NCI-H82 treated with DMSO at 0.1 percent for 48 hours (cell line): ENCODE data around the gene KRTAP3-2.

Source experiments
- DNase-seq: peaks from one replicate; lab custom pipeline; 2025; ENCODE audit not compliant: unreplicated experiment; lab: John Stamatoyannopoulos, UW

KRTAP3-2 gene

DNA sequence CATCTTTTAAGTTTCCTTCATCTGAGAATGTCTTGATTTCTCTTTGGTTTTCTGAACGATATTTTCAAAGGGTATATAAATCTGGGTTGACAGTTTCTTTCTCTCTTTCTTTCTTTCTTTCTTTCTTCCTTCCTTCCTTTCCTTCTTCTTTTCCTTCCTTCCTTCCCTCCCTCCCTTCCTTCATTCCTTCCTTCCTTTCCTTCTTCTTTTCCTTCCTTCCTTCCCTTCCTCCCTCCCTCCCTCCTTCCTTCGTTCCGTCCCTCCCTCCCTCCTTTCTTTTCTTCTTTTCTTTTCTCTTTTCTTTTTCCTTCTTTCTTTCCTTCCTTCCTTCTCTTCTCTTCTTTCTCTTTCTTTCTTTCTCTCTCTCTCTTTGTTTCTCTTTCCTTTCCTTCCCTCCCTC is 25.3 kb downstream of the KRTAP3-2 start:
- DNase-seq = no peak

DNA sequence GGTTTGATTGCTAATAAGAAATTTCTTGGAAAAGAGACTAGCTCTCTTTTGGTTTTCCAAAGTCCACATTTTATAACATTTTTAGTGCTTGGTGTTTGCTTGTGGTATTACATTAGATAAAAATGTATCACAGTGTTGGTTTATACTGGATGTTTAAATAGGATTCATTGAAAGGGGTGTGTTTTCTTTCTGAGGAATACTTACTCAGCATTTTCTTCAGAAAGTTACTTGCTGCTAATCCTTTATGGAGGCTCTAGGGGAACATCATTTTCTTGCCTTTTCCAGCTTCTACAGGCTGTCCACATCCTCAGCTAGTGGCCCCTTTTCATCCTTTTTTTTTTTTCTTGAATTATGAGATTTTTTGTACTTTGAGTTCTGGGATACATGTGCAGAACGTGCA is 32.1 kb downstream of the KRTAP3-2 start:
- no peak for DNase-seq

DNA sequence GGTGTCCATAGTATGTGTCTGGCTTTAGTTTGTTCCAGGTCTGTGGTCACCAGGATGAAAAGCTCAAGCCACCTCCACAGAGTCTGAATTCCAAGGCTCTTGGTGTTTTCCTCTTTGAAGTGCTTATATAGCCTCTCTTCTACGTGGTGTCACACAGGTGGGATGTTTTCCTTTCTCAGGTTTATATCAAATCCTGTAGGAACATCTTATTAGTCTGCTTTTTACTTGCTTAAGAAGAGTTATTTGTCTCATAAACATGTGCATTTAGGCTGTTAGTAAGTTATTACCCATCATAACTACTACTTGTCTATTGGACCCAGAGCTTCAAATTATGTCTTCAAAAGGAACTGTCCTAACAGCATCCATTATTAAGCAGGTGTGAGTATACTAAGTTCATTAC is 32.9 kb downstream of the KRTAP3-2 start, which contains the start of gene KRT39:
KRT39 (minus strand) TSS at position 101 of the 400 bp plus-strand sequence; CDS start at position 9, 92 bp downstream.
- DNase-seq = no peak

DNA sequence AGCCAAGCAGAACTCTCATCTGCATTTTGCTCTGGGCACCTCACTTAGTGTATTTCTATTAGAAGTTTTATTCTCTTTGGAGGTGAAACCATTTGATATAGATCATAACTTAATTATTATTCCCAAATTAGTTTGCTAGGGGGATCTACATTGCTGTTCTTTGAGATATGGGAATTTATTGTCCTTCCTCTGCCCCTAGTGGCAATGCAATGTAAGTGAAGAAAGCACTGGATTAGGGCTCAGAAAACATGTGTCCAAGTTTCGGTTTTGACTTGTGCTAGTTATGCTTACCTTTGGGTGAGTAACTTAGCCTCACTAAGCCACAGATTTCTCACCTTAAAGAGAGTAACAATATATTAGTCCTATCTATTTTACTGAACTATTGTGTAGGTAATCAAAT is 35.9 kb downstream of the KRTAP3-2 start:
- DNase-seq = no peak

DNA sequence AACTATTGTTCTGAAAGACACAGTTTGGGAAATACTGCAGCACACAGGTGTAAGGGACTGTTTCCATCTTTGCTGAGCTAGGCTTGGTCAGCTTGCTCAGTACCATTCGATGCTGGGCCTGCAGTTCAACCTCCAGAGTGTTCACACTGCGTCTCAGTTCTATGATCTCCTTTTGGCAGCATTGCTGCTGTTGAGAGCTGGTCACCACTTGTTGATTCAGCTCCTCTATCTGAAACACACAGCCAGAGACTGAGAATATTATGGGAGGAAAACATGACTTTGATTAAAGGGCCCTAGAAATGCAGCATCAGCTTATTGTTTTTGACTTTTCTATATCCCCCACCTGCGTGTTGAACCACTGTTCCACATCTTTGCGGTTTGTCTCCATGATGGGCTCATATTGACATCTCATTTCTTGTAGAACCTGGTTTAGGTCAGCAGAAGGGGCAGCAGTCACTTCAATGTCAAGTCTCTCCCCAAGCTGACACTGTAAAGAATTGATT is 37.6 kb downstream of the KRTAP3-2 start:
- DNase-seq = no peak

DNA sequence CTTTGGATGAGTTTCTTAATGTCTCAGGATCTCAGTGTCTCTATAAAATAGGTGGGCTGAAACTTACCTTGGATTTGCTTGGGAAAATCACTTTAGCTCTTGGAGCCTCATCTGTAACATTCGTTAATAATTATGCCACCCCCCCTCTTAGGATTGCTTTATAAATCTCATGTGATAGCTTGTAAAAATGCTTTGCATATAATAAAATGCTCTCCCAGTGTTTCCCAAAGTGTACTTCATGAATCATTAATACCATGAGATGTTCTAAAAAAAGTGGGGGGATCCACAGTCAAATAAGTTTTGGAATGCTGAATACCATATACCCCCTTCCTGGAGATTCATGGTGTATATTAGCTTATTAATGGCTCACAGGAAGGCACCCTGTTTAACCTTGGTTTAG is 38.1 kb downstream of the KRTAP3-2 start:
- no peak for DNase-seq

DNA sequence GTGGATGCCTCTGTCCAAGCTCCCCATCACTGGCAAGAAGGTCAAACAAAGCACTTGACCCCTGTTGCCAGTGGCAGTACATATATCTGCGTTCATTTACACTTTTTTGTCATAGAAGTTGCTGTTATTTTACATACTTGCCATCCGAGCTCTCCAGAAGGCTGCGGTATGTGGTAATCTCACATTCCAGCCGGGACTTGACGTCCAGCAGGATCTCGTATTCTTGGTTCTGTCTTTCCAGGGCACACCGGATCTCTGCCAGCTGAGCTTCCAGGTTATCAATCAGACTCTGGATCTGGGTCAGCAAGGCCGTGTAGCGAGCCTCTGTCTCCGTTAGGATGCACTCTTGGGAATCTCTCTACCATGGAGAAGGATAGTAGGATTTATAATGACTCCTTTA is 39.6 kb downstream of the KRTAP3-2 start:
- no peak for DNase-seq

DNA sequence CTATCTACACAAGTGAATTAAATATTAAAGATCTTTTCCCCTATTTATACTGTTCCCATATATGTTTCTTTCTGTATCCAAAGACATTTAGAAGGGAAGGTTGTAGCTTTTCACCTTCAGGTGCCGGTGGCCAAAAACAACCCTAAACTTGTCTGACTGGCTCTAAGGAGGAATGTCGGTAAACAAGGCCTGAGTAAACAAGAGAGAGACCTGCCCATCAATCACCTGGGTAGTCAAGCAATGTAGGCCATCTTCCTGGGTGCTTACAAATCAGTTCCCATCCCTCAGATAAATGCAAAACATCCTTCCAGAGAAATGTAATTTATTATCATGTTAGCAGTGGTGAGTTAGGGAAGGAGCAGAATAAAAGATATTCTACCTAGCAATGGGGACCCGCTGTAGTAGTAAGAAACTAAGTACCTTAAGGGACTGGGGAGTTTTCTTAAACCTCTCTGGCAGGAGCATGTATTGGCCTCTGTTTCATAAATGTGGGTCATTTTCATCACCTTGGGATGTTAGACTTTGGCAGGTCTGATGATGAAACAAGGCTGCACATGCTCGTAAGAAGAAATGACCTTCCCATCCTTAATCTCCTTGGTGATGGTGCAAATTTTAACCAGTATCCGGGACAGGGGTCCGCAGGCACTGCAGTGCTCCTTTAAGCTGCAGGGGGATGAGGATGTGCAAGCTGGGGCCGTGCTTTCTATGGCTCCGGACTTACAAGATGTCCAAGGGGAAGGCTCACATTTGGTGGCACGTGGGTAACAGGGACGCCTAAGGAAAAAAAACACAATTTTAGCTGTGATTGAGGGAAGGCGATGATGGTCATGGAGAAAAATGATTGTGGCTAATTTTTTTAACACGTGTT is 41.4 kb downstream of the KRTAP3-2 start:
- DNase-seq = no peak

DNA sequence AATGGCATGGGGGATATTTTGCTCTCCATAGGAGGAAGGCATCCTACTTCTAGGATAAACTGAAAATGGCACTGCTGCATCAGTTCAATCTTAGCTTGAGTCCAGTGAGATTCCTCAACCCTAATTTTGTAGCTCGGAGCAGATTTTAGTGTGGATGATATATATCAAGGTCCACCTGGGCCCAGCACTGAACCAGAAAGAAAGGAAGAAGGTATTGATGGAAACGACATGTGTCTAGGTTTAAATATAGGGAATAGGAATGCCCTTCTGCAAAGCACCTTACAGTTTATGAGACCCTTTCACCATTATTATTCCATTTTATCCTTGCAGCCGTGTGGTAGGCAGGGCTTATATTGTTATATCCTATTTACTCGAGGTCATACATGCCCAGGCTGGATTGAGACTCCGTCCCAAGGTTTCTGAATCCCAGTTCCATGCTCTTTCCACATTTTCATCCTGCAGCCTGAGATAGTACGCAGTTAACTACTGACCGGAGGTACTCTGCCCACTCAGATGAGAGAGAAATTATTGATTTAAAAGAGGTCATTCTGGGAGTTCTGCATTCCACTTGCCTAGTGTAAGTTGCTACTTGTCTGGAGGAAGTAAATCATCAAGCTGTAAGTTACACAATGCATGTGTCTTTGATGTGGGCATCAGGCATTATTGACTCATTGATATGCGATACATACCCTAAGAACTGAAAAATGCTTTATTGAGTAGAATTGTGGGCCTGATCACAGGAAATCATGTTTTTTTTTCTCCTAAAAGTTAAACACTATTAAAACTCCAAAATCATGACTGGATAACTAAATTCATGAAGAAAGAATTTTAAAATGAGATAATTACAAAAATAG is 43.1 kb downstream of the KRTAP3-2 start:
- no peak for DNase-seq

DNA sequence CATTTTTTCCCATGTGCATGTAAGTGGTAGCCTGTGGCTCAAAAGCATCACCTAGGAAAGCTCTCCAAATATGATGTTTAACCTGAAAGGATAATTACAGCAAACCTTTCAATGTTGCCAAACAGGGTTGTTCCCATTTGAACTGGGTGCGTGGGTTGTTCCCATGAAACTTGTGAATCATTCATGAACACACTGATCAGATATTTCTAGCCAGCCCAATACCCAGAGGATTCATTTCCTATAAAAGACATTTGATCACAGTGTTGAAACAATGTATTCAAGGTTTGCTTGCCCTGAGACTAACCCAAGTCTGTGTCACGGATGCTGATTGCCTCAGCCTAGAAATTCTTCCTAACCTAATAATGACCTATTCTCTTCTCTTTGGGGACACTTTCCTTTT is 45.8 kb downstream of the KRTAP3-2 start:
- DNase-seq = no peak

DNA sequence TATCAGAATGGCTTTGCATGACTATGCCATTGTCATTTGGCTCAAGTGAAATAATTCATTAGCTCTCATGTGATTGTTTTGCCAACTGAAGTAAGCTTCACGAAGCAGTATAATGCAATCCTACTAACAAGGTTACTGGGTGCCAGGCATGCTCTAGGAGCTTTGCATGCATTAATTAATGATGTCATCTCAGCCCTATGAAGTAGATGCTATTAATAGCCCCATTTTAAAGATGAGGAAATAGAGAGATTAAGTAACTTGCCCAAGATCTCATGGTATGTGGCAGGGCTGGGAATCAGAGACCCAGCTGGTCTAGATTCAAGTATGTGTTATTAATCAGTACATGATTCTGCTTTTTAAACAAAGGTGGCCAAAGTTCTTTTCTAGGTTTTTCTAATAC is 47.0 kb downstream of the KRTAP3-2 start:
- no peak for DNase-seq

DNA sequence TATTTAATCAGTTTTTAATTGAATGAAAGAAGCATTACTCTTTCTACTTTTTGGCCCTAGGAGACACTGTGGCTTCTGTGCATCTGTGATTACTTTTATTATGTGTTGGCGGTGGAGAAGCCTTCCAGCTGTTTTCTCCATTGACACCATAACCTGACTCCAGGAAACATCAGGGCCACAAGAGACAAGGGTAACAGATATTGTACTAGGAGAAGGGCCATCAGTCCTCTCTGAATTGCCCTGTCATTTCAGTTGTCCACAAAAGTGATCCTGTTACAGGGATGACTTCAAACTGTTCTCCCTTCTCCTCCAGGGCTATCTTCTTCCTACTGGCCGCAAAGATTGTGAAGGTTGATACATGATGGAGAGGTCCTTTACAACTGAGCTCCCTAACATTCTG is 47.6 kb downstream of the KRTAP3-2 start:
- DNase-seq = no peak

DNA sequence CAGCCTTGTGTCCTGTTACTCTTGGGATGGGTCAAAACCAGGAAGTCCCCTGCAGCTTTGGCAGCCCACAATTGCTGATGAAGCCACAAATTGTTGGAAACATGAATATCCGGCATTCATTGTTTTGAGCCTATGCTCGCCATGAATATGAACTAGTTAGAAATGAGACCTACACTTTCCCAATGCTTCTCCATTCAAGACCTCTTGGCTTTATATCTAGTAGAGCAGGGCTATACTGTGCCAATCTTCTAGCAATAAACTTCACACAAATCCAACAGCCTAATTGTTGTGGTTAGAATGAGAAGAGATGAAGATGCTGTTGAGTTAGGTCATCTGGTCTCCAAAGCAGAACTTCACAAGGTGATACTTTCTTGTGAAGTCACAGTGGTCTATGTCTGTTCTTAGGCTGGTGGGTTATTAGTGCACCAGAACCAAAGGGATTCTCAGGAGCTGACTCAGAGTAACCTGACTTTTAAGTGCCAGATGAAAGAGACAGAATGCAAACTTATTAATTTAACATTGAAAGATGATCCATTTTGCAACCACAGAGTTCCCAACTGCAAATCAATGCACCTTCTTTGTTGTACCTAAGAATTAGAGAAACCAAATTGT is 48.6 kb downstream of the KRTAP3-2 start:
- no peak for DNase-seq

DNA sequence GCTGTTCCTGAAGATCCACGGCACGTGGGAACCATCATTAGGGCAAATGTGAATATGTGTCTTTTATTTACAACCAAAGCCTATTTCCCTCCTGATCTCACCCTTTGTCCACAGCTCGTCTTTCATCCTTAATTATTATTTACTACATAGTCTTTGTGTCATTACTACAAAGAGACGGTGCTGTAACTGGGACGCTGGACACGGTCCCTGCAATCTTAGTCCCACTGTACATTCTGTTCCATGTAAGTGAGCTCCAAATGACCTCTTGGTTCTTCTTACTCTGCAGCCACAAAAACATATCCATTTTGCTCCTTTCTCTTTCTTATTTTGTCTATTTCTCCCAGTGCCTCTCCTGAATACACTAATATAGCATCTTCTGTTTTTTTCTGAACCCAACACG is 49.5 kb downstream of the KRTAP3-2 start:
- DNase-seq = no peak

DNA sequence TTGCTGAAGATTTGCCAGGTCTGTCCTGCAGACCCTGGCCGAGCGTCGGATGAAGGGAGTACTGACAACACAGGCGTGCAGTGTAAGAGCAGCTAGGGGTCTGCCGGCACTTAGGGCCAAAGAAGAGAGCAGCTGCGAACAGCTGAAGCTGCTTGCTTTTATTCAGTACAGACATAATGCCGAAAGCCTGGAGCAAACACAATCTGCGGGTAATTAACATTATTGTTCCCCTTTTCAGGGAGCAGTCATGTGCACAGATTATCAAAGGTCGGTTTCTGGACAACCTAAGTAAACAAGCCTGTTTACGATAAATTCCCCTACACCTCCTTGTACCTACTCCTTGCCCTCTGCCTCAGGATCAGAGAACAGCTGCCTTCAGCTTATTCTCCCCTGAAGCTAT is 50.3 kb downstream of the KRTAP3-2 start:
- no peak for DNase-seq
